ENCODE results near the gene DOK7. TPM values are rescaled to one million over a fixed set of nuclear protein-coding genes. Genes with fewer than 3 reads are reported as not detected.

The DOK7 gene
- polyA plus RNA-seq, 3 donors: not detected

- no peak for TF ChIP-seq CTCF (IDR thresholded peaks at IDR 0.05)
- Mint-ChIP-seq H3K27ac (no peak overlapping the region), H3K4me3 (no peak overlapping the region), H3K4me1 (peaks cover 2% of the 10 kb centered on the region), H3K9me3 (peaks cover 0 to 2% (median 0%) of the 10 kb centered on the region in 7 donors), H3K27me3 (ENCODE audit: low read depth in 3 of 3) (peaks cover 18 to 40% (median 33%) of the 10 kb centered on the region in 3 donors), H3K36me3 (no peaks in the 10 kb centered on the region)
- Histone ChIP-seq H3K4me3 (replicated peaks in 1 of 3; ENCODE audit: low read depth in 2 of 3, low read length in 3 of 3) (no peak overlapping the region), H3K4me2 (replicated peaks; ENCODE audit: extremely low read depth, low read length, poor library complexity, severe bottlenecking) (no peak overlapping the region), H4K20me1 (ENCODE audit: insufficient read depth, low read length) (no peaks in the 10 kb centered on the region), H3K4me1 (ENCODE audit: control insufficient read depth in 1 of 2, insufficient read depth in 2 of 2, low read length in 2 of 2) (peaks cover 0 to 4% of the 10 kb centered on the region in 2 donors), H3K36me3 (replicated peaks in 1 of 2; ENCODE audit: control insufficient read depth in 1 of 2, insufficient read depth in 2 of 2, low read length in 2 of 2) (no peaks in the 10 kb centered on the region), H3K9ac (ENCODE audit: insufficient read depth, low read length, poor library complexity, severe bottlenecking) (no peak overlapping the region), H3K27me3 (ENCODE audit: control insufficient read depth in 2 of 2, insufficient read depth in 2 of 2, low read length in 2 of 2) (peaks cover 7 to 31% of the 10 kb centered on the region in 2 donors), H3K9me3 (replicated peaks in 1 of 2; ENCODE audit: control insufficient read depth in 1 of 2, insufficient read depth in 1 of 2, low read length in 2 of 2) (peaks cover 6 to 10% of the 10 kb centered on the region in 2 donors), H3K79me2 (ENCODE audit: insufficient read depth, low read length) (no peaks in the 10 kb centered on the region), H3K27ac (ENCODE audit: low read depth in 1 of 2, low read length in 2 of 2) (no peak overlapping the region), H2AFZ (ENCODE audit: insufficient read depth, low read depth, low read length, poor library complexity, severe bottlenecking) (no peak overlapping the region)
- intact Hi-C loops (cut with micrococcal nuclease): no loop called here
- 78% methylated on average over 34 of the region's 41 CpGs for WGBS (ENCODE audit: insufficient coverage)
- no peak for DNase-seq
Observed at GRCh38 chr4:3465698-3466671, 2.9 kb downstream of the DOK7 start.

GRCh38 chr4:3466691-3467600 lies 3.8 kb downstream of the DOK7 start:
- Histone ChIP-seq H3K79me2 (ENCODE audit: insufficient read depth, low read length) (no peaks in the 10 kb centered on the region), H3K4me2 (replicated peaks; ENCODE audit: extremely low read depth, low read length, poor library complexity, severe bottlenecking) (no peak overlapping the region), H3K27me3 (ENCODE audit: control insufficient read depth in 2 of 2, insufficient read depth in 2 of 2, low read length in 2 of 2) (peaks cover 7 to 24% of the 10 kb centered on the region in 2 donors), H3K36me3 (replicated peaks in 1 of 2; ENCODE audit: control insufficient read depth in 1 of 2, insufficient read depth in 2 of 2, low read length in 2 of 2) (no peaks in the 10 kb centered on the region), H2AFZ (ENCODE audit: insufficient read depth, low read depth, low read length, poor library complexity, severe bottlenecking) (no peak overlapping the region), H3K4me3 (replicated peaks in 1 of 3; ENCODE audit: low read depth in 2 of 3, low read length in 3 of 3) (no peak overlapping the region), H3K4me1 (ENCODE audit: control insufficient read depth in 1 of 2, insufficient read depth in 2 of 2, low read length in 2 of 2) (peaks cover 0 to 4% of the 10 kb centered on the region in 2 donors), H3K9me3 (replicated peaks in 1 of 2; ENCODE audit: control insufficient read depth in 1 of 2, insufficient read depth in 1 of 2, low read length in 2 of 2) (peaks cover 6 to 10% of the 10 kb centered on the region in 2 donors), H3K9ac (ENCODE audit: insufficient read depth, low read length, poor library complexity, severe bottlenecking) (no peak overlapping the region), H4K20me1 (ENCODE audit: insufficient read depth, low read length) (no peaks in the 10 kb centered on the region), H3K27ac (ENCODE audit: low read depth in 1 of 2, low read length in 2 of 2) (no peak overlapping the region)
- Mint-ChIP-seq H3K27me3 (ENCODE audit: low read depth in 3 of 3) (peaks cover 14 to 35% (median 26%) of the 10 kb centered on the region in 3 donors), H3K4me1 (peaks cover 2% of the 10 kb centered on the region), H3K4me3 (no peak overlapping the region), H3K9me3 (peaks cover 0 to 2% (median 0%) of the 10 kb centered on the region in 7 donors), H3K27ac (no peak overlapping the region), H3K36me3 (no peaks in the 10 kb centered on the region)
- DNase-seq: no peak
- WGBS (ENCODE audit: insufficient coverage): 92% methylated on average over 27 of the region's 40 CpGs
- no peak for TF ChIP-seq CTCF (IDR thresholded peaks at IDR 0.05)
- intact Hi-C loops (cut with micrococcal nuclease): no loop called here

Data from CD14-positive monocyte (primary cell).